Measurements from ENCODE around the gene EFCAB10. TPM values are rescaled to one million over a fixed set of nuclear protein-coding genes. Genes with fewer than 3 reads are reported as not detected.
"Not testable (repeated sequence)": the region's sequence is repeated elsewhere in the genome, so short reads cannot be mapped to it uniquely, and the experiment has no call there.

Gene EFCAB10
- polyA plus RNA-seq, 1 donor: 2.2 TPM

- no peak for DNase-seq
Observed at GRCh38 chr7:105530546-105530945, 50.7 kb downstream of the EFCAB10 start.

GRCh38 chr7:105530126-105530525 lies 51.2 kb downstream of the EFCAB10 start:
- DNase-seq: no peak

GRCh38 chr7:105527737-105528136 lies 53.6 kb downstream of the EFCAB10 start:
- DNase-seq: not testable (repeated sequence)

GRCh38 chr7:105524840-105525239 lies 56.5 kb downstream of the EFCAB10 start:
- DNase-seq: no peak

- DNase-seq: not testable (repeated sequence)
Observed at GRCh38 chr7:105524423-105524822, 56.9 kb downstream of the EFCAB10 start.

- peak; percentile 87 for DNase-seq
Observed at GRCh38 chr7:105521717-105522463, 59.4 kb downstream of the EFCAB10 start, which contains the start of gene PUS7. Gene PUS7 (minus strand): TSS chr7:105522271. CDS start chr7:105508512, 13,759 bp downstream.

GRCh38 chr7:105521027-105521716 lies 60.1 kb downstream of the EFCAB10 start:
- DNase-seq: peak; percentile 61

- not testable (repeated sequence) for DNase-seq
Observed at GRCh38 chr7:105520620-105521019, 60.7 kb downstream of the EFCAB10 start.

- DNase-seq: no peak
Observed at GRCh38 chr7:105519353-105519752, 61.9 kb downstream of the EFCAB10 start.

- not testable (repeated sequence) for DNase-seq
Observed at GRCh38 chr7:105515610-105516009, 65.7 kb downstream of the EFCAB10 start.

Other genes starting within 250 kb of the EFCAB10 start
- 58.7 TPM for gene SRPK2, start 192.6 kb downstream of the EFCAB10 start, polyA plus RNA-seq (ENCODE audit: insufficient read length)
- gene PUS7, start 59.2 kb downstream of the EFCAB10 start, polyA plus RNA-seq (ENCODE audit: insufficient read length): 25.4 TPM
- 29.4 TPM for gene RINT1, start 49.3 kb downstream of the EFCAB10 start, polyA plus RNA-seq (ENCODE audit: insufficient read length)